ENCODE data around the gene SERINC2. TPM values are rescaled to one million over a fixed set of nuclear protein-coding genes. Genes with fewer than 3 reads are reported as not detected.

The SERINC2 gene
- total and polyA plus RNA-seq, 2 of the 4 experiments (the other 2 are of a cell fraction) = 2.0 to 59.5 TPM

DNA sequence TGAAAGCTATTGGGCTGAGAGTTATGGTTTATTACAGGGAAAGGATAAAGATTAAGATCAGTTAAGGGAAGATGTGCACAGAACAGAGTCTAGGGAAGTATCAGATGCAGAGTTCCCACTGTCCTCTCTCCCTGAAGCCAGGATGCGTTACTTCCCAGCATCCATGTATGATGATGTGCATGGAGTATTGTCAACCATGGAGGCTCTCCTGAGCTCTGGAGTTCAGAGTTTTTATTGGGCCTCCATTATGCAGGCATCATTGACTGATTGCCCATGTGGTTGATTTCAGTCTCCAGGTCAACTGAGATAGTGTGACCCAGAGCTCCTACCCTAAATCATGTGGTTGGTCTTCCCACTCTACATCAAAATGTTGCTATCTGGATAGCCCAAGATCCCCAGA lies 30.7 kb downstream of the SERINC2 start:
- H2AFZ ChIP-seq (replicated peaks; ENCODE audit: low read length, poor library complexity) = no peak overlapping the region
- H4K20me1 ChIP-seq (ENCODE audit: insufficient read depth, low read length) = no peaks in the 10 kb centered on the region
- no peak overlapping the region for H2BK5ac ChIP-seq (ENCODE audit: low read depth, low read length, poor library complexity, severe bottlenecking)
- intact Hi-C loops (cut with micrococcal nuclease) = no loop called here
- H3K56ac ChIP-seq (ENCODE audit: extremely low read depth, insufficient read depth, low read length) = no peak overlapping the region
- H4K5ac ChIP-seq (ENCODE audit: low read depth, low read length) = no peak overlapping the region
- H3K4me2 ChIP-seq (ENCODE audit: low read depth, low read length) = no peak overlapping the region
- H3K18ac ChIP-seq (ENCODE audit: low read depth, low read length) = no peak overlapping the region
- no peak overlapping the region for H3K4me3 ChIP-seq (ENCODE audit: insufficient read depth, low read depth, low read length)
- in situ Hi-C loops (cut with MboI; ENCODE audit: low sequenced_read_pairs) = no loop called here
- TF ChIP-seq SMC3 (IDR thresholded peaks at IDR 0.05; ENCODE audit: low read depth, low read length) = no peak
- TF ChIP-seq CTCF (conservative IDR thresholded peaks at IDR 0.05; ENCODE audit: low read depth, low read length) = no peak
- no peak for TF ChIP-seq CHD1 (IDR thresholded peaks at IDR 0.05; ENCODE audit: low read depth, low read length)
- TF ChIP-seq POLR2A (IDR thresholded peaks at IDR 0.05; ENCODE audit: low read depth, low read length) = no peak
- no peak for TF ChIP-seq RFX5 (IDR thresholded peaks at IDR 0.05; ENCODE audit: low read depth, low read length)
- no peak for TF ChIP-seq MXI1 (IDR thresholded peaks at IDR 0.05; ENCODE audit: borderline replicate concordance, low read depth, low read length)
- TF ChIP-seq NFE2L2 (IDR thresholded peaks at IDR 0.05; ENCODE audit: low read depth, low read length) = no peak
- no peak for TF ChIP-seq BHLHE40 (IDR thresholded peaks at IDR 0.05; ENCODE audit: low read depth, low read length)
- no peak for TF ChIP-seq MAFK (IDR thresholded peaks at IDR 0.05; ENCODE audit: low read depth, low read length)
- no peak overlapping the region for H2BK120ac ChIP-seq (ENCODE audit: low read depth, low read length)
- no peak overlapping the region for H2AK5ac ChIP-seq (ENCODE audit: low read depth, low read length)
- H3K9ac ChIP-seq (ENCODE audit: low read depth, low read length) = no peak overlapping the region
- no TSS peak for BruUV-seq (replicated peaks)
- ChIA-PET CTCF (no interaction called here), POLR2A (ENCODE audit: unreplicated experiment) (no interaction called here)
- no peaks in the 10 kb centered on the region for H3K79me1 ChIP-seq (ENCODE audit: low read depth in 1 of 2, low read length in 2 of 2)
- H3K23ac ChIP-seq (ENCODE audit: low read depth, low read length) = no peak overlapping the region
- H3K36me3 ChIP-seq (ENCODE audit: control insufficient read depth, insufficient read depth, low read length) = no peaks in the 10 kb centered on the region
- H3K27ac ChIP-seq (ENCODE audit: insufficient read depth, low read length) = no peak overlapping the region
- H2BK20ac ChIP-seq (ENCODE audit: low read depth, low read length) = no peak overlapping the region
- dilution Hi-C loops (cut with HindIII; ENCODE audit: low sequenced_read_pairs, unreplicated experiment) = no loop called here
- H3K4me1 ChIP-seq (ENCODE audit: control insufficient read depth, insufficient read depth, low read length) = no peaks in the 10 kb centered on the region
- H3K9me3 ChIP-seq (ENCODE audit: control insufficient read depth, insufficient read depth, low read length) = peaks cover 12% of the 10 kb centered on the region
- ATAC-seq (ENCODE audit: low read depth) = no peak
- H3K14ac ChIP-seq (replicated peaks; ENCODE audit: low read depth, low read length) = no peak overlapping the region
- H4K91ac ChIP-seq (ENCODE audit: insufficient read depth, low read depth, low read length) = no peak overlapping the region
- WGBS, 2 experiments (ENCODE audit: extremely low coverage in 2 of 2, insufficient read length in 1 of 2) = no CpG with 5 or more reads among the region's 1 CpG
- H2AK9ac ChIP-seq (replicated peaks; ENCODE audit: low read depth, low read length, poor library complexity) = no peak overlapping the region
- no peak overlapping the region for H4K8ac ChIP-seq (ENCODE audit: low read depth in 2 of 2, low read length in 2 of 2)
- H3K4ac ChIP-seq (ENCODE audit: low read depth, low read length) = no peak overlapping the region
- DNase-seq = no peak
- H2BK15ac ChIP-seq (ENCODE audit: low read depth, low read length) = no peak overlapping the region
- peaks cover 26% of the 10 kb centered on the region for H3K27me3 ChIP-seq (ENCODE audit: control insufficient read depth, insufficient read depth, low read length)
- no peaks in the 10 kb centered on the region for H3K9me1 ChIP-seq (ENCODE audit: insufficient read depth, low read length)

All from IMR-90 (cell line).